Cerebellar nuclear complex (tissue), 1 donor: ENCODE measurements around the gene RPL13A.

Experiments used
- DNase-seq, 2 experiments: peaks; one replicate each; lab custom pipeline; 2025; lab: John Stamatoyannopoulos, UW

Gene RPL13A

DNA sequence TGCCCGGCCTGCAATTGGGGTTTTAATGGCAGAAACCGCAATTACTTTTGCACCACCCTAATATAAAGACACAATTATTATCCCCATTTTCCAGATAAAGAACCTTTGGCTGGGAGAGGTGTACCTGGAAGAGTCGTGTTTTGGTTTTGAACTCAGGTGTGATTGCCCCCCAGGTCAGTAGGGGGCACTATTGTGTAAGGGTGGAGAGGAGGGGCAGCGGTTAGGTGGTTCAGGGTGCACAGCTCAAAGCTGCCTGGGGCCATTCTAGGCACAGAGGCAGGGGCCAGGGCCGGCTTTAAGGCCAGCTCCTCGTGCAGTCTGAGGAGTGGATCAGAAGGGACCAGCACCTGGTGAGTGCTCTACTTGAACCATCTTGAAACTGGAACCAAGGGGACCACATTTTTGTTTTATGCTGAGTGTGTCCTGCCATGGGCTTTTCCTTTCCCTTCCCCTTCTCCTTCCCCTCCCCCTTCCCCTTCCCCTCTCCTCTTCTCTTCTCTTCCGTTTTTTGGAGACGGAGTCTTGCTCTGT, 19.2 kb downstream of the RPL13A start:
- DNase-seq: no peak

GRCh38 chr19:49507803-49508494, 20.5 kb downstream of the RPL13A start:
- no peak for DNase-seq

- DNase-seq: no peak
Measured at GRCh38 chr19:49512970-49513745, 25.8 kb downstream of the RPL13A start.

- DNase-seq: no peak
Measured at GRCh38 chr19:49513746-49514118, 26.3 kb downstream of the RPL13A start.

GRCh38 chr19:49514151-49514550, 26.7 kb downstream of the RPL13A start:
- DNase-seq: no peak

DNA sequence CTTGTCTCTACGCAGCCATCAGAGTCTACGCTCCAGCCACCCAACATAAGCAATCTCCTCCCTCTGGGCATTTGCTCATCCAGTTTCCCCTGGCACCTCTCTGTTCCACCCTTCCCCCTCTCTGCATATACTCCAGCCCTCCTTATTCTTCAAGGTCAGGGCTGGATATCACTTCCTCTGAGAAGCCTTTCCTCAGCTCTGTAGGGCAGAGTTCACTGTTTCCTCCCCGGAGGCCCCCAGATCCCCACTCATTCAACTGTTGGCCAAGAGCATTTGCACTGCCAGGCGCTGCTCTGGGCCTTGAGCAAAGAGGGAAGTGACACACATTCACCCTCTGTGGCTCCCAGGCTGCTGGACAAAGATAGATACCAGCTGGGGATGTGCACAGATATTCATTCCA, 28.4 kb downstream of the RPL13A start:
- no peak for DNase-seq

DNA sequence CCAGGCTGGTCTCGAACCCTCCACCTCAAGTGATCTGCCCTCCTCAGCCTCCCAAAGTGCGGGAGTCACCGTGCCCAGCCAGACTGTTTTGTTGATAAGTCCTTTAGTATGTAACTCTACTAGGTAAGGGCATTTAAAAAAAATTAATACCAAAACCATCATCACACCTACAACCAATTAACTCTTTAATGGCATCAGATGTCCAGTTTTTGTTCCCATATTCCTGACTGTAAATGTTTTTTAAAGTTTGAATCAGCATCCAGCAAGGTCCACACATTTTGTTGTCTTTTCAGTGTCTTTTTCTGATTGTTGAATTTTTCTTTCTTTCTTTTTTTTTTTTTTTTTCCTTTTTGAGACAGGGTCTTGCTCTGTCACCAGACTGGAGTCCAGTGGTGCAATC, 30.6 kb downstream of the RPL13A start:
- DNase-seq: no peak

- DNase-seq: no peak
Measured at GRCh38 chr19:49520705-49521319, 33.4 kb downstream of the RPL13A start.

- no peak for DNase-seq
Measured at GRCh38 chr19:49524812-49525455, 37.5 kb downstream of the RPL13A start.

- DNase-seq: no peak
Measured at GRCh38 chr19:49528211-49528771, 40.9 kb downstream of the RPL13A start.

- DNase-seq: no peak
Measured at GRCh38 chr19:49530708-49531107, 43.3 kb downstream of the RPL13A start.

- DNase-seq: no peak
Measured at GRCh38 chr19:49533551-49534488, 46.4 kb downstream of the RPL13A start.

- DNase-seq: no peak
Measured at GRCh38 chr19:49534632-49535385, 47.4 kb downstream of the RPL13A start.

GRCh38 chr19:49536921-49537462, 49.6 kb downstream of the RPL13A start:
- no peak for DNase-seq

- no peak for DNase-seq
Measured at GRCh38 chr19:49538643-49539042, 51.2 kb downstream of the RPL13A start.

DNA sequence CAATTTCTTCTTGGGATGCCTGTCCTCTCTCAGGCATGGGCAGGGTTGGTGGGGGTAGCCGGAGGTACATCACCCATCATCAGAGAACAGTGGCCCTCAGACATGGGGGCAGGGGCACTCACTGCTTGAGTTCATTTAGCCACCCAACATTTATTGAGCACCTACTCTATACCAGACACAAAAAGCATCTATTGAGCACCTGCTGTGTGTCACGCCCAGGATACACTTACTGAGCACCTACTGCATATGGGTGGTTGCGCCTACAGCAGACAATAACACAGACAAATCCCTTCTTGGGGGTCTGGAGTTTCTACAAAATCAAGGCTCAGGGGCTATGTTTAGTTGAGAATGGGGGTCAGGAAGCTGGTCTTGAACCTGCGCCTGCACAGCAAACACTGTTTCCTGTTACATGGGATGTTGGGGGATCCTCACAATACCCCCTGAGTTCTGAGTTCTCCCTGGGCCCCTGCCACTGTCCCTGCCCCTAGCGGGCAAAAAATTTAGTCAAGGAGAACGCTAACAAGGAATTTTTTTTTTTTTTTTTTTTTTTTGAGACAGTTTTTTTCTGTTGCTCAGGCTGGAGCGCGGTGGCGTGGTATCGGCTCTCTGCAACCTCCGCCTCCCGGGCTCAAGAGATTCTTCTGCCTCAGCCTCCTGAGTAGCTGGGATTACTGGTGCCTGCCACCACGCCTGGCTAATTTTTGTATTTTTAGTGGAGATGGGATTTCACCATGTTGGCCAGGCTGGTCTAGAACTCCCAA, 52.0 kb downstream of the RPL13A start:
- no peak for DNase-seq
